Tibial nerve (tissue), 3 donors: ENCODE data around the gene FBF1.

Source experiments
- POLR2A ChIP-seq, 2 donors: fragments of 450-650 bp; IDR thresholded peaks; one replicate each; pipeline ENCODE4 v1.6.1; 2017; ENCODE audit warnings: antibody characterized with exemption in 2 of 2, mild to moderate bottlenecking in 2 of 2, moderate library complexity in 2 of 2
- TF ChIP-seq, protein P1 (sequence below), 5 experiments: fragments of 200-600 bp in 3 of 5; fragments of 450-650 bp in 2 of 5; sonication (generic) in 3 of 5; IDR thresholded peaks; one replicate each; pipeline ENCODE4 v1.5.1; 2016 to 2019; ENCODE audit warnings: antibody characterized with exemption in 5 of 5, mild to moderate bottlenecking in 3 of 5, moderate library complexity in 2 of 5

- TF ChIP-seq, protein P1, sequence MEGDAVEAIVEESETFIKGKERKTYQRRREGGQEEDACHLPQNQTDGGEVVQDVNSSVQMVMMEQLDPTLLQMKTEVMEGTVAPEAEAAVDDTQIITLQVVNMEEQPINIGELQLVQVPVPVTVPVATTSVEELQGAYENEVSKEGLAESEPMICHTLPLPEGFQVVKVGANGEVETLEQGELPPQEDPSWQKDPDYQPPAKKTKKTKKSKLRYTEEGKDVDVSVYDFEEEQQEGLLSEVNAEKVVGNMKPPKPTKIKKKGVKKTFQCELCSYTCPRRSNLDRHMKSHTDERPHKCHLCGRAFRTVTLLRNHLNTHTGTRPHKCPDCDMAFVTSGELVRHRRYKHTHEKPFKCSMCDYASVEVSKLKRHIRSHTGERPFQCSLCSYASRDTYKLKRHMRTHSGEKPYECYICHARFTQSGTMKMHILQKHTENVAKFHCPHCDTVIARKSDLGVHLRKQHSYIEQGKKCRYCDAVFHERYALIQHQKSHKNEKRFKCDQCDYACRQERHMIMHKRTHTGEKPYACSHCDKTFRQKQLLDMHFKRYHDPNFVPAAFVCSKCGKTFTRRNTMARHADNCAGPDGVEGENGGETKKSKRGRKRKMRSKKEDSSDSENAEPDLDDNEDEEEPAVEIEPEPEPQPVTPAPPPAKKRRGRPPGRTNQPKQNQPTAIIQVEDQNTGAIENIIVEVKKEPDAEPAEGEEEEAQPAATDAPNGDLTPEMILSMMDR (IDR thresholded peaks at IDR 0.05): no peak
- no peak for TF ChIP-seq POLR2A (IDR thresholded peaks at IDR 0.05)
Measured at GRCh38 chr17:75943491-75943890, 2.6 kb upstream of the FBF1 start.
